ENCODE measurements around the gene MBTD1. TPM values are rescaled to one million over a fixed set of nuclear protein-coding genes. Genes with fewer than 3 reads are reported as not detected.
A peak's percentile ranks its signal among the peaks of the same experiment; 100 is the strongest.

MBTD1 gene
- total RNA-seq, 2 donors from 2014 or later, result 19.6 to 25.1 TPM

GRCh38 chr17:51166987-51167931 lies 92.6 kb downstream of the MBTD1 start:
- H3K27ac ChIP-seq, result peak overlapping the region; percentile 87 to 94
- H3K27me3 ChIP-seq (replicated peaks; ENCODE audit: insufficient read depth), result no peaks in the 10 kb centered on the region
- DNase-seq (ENCODE audit: low spot score), result peak; percentile 14
- peaks cover 0 to 5% of the 10 kb centered on the region in 2 donors for H3K36me3 ChIP-seq
- WGBS, result 15% methylated on average over 40 of the region's 42 CpGs
- intact Hi-C loops (cut with DNase I), result loop anchor here (5.0 kb wide), 2 partner anchors 50 to 95 kb away; partner anchors contain the start of genes MBTD1 and UTP18
- peak overlapping the region; percentile 86 to 98 for H3K4me3 ChIP-seq
- H3K4me1 ChIP-seq (replicated peaks), result peaks cover 4% of the 10 kb centered on the region
- TF ChIP-seq POLR2A (IDR thresholded peaks at IDR 0.05) (no peak), POLR2AphosphoS5 (IDR thresholded peaks at IDR 0.05) (peak; percentile 6), CTCF (IDR thresholded peaks at IDR 0.05) (peak; percentile 29 to 60 (median 48))
- no peaks in the 10 kb centered on the region for H3K9me3 ChIP-seq

GRCh38 chr17:51166198-51166986 lies 93.5 kb downstream of the MBTD1 start, which contains the start of gene NME2:
Gene NME2, plus strand, starts transcription at chr17:51166411. Its CDS starts 420 bp downstream, at chr17:51166831.
- peaks cover 4% of the 10 kb centered on the region for H3K4me1 ChIP-seq (replicated peaks)
- TF ChIP-seq CTCF (IDR thresholded peaks at IDR 0.05) (no peak), POLR2AphosphoS5 (IDR thresholded peaks at IDR 0.05) (peak; percentile 65), POLR2A (IDR thresholded peaks at IDR 0.05) (peak; percentile 69)
- no peaks in the 10 kb centered on the region for H3K9me3 ChIP-seq
- under 1% methylated on average over 14 of the region's 98 CpGs for WGBS
- peak; percentile 86 for DNase-seq (ENCODE audit: low spot score)
- H3K4me3 ChIP-seq, result peak within 1 kb of the TSS; percentile 86 to 98
- intact Hi-C loops (cut with DNase I), result loop anchor here (5.0 kb wide), 2 partner anchors 49 to 96 kb away; partner anchors contain the start of genes MBTD1 and UTP18
- peaks cover 0 to 5% of the 10 kb centered on the region in 2 donors for H3K36me3 ChIP-seq
- H3K27me3 ChIP-seq (replicated peaks; ENCODE audit: insufficient read depth), result no peaks in the 10 kb centered on the region
- H3K27ac ChIP-seq, result peak within 1 kb of the TSS; percentile 87 to 94

GRCh38 chr17:51165680-51166197 lies 94.1 kb downstream of the MBTD1 start:
- TF ChIP-seq POLR2AphosphoS5 (IDR thresholded peaks at IDR 0.05), result no peak
- TF ChIP-seq CTCF (IDR thresholded peaks at IDR 0.05), result peak in 1 of 4 experiments; percentile 16
- H3K27me3 ChIP-seq (replicated peaks; ENCODE audit: insufficient read depth), result no peaks in the 10 kb centered on the region
- peak overlapping the region; percentile 86 to 98 for H3K4me3 ChIP-seq
- intact Hi-C loops (cut with DNase I), result loop anchor here (5.0 kb wide), 2 partner anchors 48 to 97 kb away; partner anchors contain the start of genes MBTD1 and UTP18
- H3K27ac ChIP-seq, result peak overlapping the region; percentile 87 to 94
- H3K9me3 ChIP-seq, result no peaks in the 10 kb centered on the region
- no peak for DNase-seq (ENCODE audit: low spot score)
- peaks cover 4% of the 10 kb centered on the region for H3K4me1 ChIP-seq (replicated peaks)
- WGBS, result 7% methylated on average over 21 of the region's 21 CpGs
- peaks cover 0 to 5% of the 10 kb centered on the region in 2 donors for H3K36me3 ChIP-seq

- Histone ChIP-seq H3K27me3 (replicated peaks; ENCODE audit: insufficient read depth) (no peaks in the 10 kb centered on the region), H3K4me1 (replicated peaks) (peaks cover 4% of the 10 kb centered on the region), H3K36me3 (peaks cover 0 to under 1% of the 10 kb centered on the region in 2 donors), H3K4me3 (peak overlapping the region; percentile 86 to 98), H3K9me3 (no peaks in the 10 kb centered on the region), H3K27ac (peak overlapping the region; percentile 87 to 94)
- no peak for DNase-seq (ENCODE audit: low spot score)
- intact Hi-C loops (cut with DNase I), result loop anchor here (5.0 kb wide), 2 partner anchors 48 to 97 kb away; partner anchors contain the start of genes MBTD1 and UTP18
- TF ChIP-seq POLR2AphosphoS5 (IDR thresholded peaks at IDR 0.05) (no peak), CTCF (IDR thresholded peaks at IDR 0.05) (no peak), POLR2A (IDR thresholded peaks at IDR 0.05) (no peak)
- WGBS, result 64% methylated on average over 16 of the region's 16 CpGs
Observed at GRCh38 chr17:51164911-51165679, 94.8 kb downstream of the MBTD1 start.
